Urinary bladder (tissue), 4 donors: ENCODE results near the gene ZNF311. TPM values are rescaled to one million over a fixed set of nuclear protein-coding genes. Genes with fewer than 3 reads are reported as not detected.

Source experiments
- DNase-seq: peaks from one replicate; pipeline ENCODE4 v3.0.0-alpha.2; 2015; ENCODE audit errors: extremely low spot score
- H3K27ac ChIP-seq: one replicate; pipeline ENCODE4 v1.5.1; 2013; ENCODE audit warnings: low read depth, mild to moderate bottlenecking, moderate library complexity
- H3K36me3 ChIP-seq: one replicate; pipeline ENCODE4 v1.6.1; 2013; ENCODE audit warnings: mild to moderate bottlenecking, moderate library complexity; ENCODE audit not compliant: insufficient read depth
- H3K4me1 ChIP-seq: one replicate; pipeline ENCODE4 v1.6.1; 2013; ENCODE audit warnings: mild to moderate bottlenecking, moderate library complexity; ENCODE audit not compliant: insufficient read depth
- H3K4me3 ChIP-seq: one replicate; pipeline ENCODE4 v1.5.1; 2013; ENCODE audit warnings: low read depth, low read length
- WGBS: extraction: QIAGEN DNeasy Blood & Tissue Kit; methylation state at CpG from one replicate; pipeline ENCODE4 v1.1.7; 2013; 5-methylcytosine and 5-hydroxymethylcytosine counted together
- polyA plus RNA-seq: library from polyadenylated mRNA; stranded (reverse); fragments of 200-250 nt; gene quantifications from one replicate; pipeline ENCODE4 v1.2.3, GENCODE V29; 2013
- total RNA-seq: library from RNA; depleted of rRNA; stranded (reverse); fragments of >200 nt; gene quantifications from one replicate; pipeline ENCODE4 v1.2.3, GENCODE V29; 2014
- donor health status: healthy with polysubstance abuse.
- donor health status: healthy.

The ZNF311 gene
- total and polyA plus RNA-seq, 2 donors = 1.3 to 3.2 TPM

DNA sequence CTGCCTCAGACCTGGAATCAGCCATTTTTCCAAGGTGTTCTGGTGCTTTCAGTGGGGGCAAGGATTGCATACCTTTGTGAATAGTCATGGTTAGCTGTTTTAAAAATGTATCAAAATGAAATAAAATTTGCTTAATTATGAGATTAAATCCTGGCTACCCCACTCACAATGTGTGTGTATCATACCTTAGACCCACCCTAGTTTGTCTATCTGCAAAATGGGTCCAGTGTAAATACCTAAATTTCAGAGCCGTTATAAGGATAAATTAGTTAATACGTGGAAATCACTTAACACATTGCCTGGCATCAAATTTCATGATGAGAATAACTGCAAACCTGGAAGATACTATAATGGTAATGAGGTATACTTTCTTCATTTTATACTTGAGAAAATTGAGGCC, 3.0 kb upstream of the ZNF311 start:
- Histone ChIP-seq H3K27ac (no peak overlapping the region), H3K36me3 (no peaks in the 10 kb centered on the region), H3K4me3 (no peak overlapping the region), H3K4me1 (no peaks in the 10 kb centered on the region)
- 81% methylated on average over 2 of the region's 2 CpGs for WGBS
- DNase-seq = no peak

DNA sequence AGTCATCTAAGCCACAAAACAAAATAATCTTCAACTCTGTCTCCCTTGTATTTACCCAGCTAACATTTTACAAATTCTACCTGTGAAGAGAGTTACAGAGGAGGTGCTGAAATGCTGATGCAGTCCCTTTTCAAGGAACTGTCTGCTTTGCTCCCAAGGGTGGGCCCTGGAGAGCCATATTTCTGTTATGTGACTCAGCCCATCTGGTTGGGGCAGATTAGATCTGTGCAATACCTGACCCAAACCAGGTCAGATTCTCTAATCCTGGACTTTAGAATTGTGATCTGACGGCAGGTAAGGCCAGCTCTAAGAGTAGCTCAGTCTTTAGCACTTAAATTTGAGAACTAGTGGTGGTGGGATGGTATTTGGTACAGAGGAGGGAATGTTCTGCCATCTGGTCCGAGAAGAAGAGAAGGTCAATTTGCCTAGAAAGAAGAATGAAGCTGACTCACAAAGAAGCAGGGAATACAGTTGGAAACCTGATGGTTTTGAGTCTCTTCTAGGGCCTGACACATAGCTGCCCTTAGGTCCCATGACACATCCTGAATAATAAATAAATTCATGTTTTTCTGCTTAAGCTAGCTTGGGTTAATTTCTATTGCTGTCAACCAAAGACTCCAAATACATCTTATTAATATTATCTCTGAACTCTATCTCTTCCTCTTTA, 8.1 kb downstream of the ZNF311 start:
- no peak for DNase-seq
- 83% methylated on average over 2 of the region's 2 CpGs for WGBS
- Histone ChIP-seq H3K4me3 (no peak overlapping the region), H3K27ac (no peak overlapping the region), H3K4me1 (no peaks in the 10 kb centered on the region), H3K36me3 (no peaks in the 10 kb centered on the region)

DNA sequence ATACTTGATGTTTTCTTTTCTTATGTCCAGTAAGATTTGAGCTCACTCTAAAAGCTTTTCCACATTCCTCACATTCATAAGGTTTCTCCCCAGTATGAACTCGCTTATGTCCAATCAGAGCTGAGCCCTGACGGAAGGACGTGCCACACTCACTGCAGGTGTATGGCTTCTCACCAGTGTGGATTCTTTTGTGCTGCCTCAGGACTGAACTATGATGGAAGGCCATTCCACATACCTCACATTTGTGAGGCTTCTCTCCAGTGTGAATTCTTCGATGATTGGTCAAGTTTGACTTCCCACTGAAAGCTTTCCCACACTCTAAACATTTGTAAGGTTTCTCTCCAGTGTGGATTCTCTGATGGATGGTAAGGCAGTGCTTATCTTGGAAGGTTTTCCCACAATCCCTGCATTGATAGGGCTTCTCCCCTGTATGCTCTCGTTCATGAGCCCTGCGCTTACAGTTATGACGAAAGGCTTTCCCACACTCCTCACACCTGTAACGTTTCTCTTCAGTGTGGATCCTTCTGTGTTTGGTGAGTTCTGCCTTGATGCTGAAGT, 9.9 kb downstream of the ZNF311 start:
- no peaks in the 10 kb centered on the region for H3K4me1 ChIP-seq
- DNase-seq = no peak
- 93% methylated on average over 8 of the region's 8 CpGs for WGBS
- no peaks in the 10 kb centered on the region for H3K36me3 ChIP-seq
- no peak overlapping the region for H3K27ac ChIP-seq
- no peak overlapping the region for H3K4me3 ChIP-seq

DNA sequence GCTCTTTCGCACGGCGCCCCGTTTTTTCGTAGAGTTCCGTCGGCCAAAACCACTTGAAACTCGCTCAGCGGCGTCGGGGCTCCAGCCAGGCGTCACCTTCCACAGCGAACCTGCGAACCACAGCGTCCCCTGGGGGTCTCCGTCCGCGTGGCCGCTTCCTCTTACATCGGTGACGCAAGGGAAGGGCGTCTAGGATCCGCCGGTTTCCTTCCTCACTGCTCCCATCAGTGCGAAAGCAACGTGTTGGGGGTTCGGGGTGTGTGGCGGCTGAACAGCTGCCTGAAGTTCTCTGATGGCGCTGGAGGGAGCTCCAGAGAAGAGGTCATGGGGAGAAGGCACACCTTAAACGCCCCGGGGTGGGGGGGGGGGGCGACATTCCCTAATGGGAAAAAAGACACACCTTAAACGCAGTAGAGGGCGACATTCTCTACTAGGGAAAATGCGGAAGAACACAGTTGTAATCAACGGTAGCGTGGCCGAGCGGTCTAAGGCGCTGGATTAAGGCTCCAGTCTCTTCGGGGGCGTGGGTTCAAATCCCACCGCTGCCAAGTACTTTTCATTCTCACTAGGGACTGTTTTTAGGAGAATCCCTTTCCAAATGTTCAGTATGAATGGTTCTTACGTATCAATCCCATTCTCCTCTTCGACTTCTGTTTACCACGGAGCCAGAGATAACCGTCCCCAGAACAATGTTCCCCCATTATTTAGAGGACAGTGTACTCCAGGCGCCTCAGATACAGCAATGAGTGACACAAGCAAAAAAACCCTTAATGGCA, 16.4 kb downstream of the ZNF311 start:
- Histone ChIP-seq H3K27ac (no peak overlapping the region), H3K4me3 (no peak overlapping the region), H3K36me3 (no peaks in the 10 kb centered on the region), H3K4me1 (no peaks in the 10 kb centered on the region)
- WGBS = 10% methylated on average over 48 of the region's 48 CpGs
- DNase-seq = no peak

DNA sequence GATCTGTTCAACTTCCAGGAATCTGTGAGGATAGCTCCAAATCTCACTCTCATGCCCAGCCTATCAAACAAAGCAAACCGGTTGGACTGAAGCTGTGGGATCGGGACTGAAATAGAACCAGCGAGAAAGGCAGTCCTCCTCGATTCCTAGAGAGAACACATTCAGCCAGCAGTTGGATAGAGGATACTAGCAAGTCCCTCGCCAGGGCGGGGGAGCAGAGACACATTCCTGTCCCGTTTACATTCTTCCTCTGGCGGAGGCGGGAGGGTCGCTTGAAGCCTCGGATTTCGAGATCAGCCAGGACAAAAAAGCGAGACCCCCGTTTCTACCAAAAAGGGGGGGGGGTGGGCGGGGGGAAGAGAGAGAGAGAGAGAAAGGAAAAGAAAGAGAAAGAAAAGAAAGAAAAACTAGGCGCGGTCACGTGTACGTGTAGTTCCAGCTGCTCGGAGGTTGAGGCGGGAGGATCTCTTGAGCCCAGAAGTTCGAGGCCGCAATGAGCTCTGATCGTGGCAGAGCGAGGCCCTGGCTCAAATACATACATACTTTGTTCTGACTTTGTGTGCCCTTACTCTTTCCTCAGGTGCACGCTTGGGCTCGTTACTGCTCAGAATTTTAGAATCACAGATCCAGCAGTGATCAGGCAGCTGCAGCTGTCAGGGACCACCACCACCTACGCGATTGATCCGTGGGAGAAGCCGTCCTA, 19.5 kb downstream of the ZNF311 start:
- H3K27ac ChIP-seq = no peak overlapping the region
- WGBS = 9% methylated on average over 31 of the region's 31 CpGs
- peak; percentile 94 for DNase-seq
- H3K4me3 ChIP-seq = peak overlapping the region; percentile 43
- no peaks in the 10 kb centered on the region for H3K4me1 ChIP-seq
- H3K36me3 ChIP-seq = no peaks in the 10 kb centered on the region

DNA sequence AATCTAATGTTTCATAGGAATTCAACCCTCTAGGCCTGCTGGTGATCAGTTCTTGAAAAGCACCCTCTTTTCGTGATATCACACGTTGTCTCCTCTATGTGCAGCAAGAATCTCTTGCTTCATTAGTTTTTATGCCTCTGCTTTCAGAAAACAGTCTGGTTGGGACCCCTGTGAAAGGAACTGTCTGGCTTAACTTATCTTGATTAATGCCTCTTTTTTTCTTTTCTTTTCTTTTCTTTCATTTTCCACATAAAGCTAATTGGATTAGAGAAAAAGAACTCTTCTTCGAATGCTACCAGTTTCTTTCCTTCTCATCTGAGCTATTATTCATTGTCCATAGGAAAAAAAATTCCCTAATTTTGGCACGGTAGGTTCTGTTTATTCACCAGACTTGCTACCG, 21.3 kb downstream of the ZNF311 start:
- 69% methylated on average over 5 of the region's 5 CpGs for WGBS
- Histone ChIP-seq H3K4me1 (no peaks in the 10 kb centered on the region), H3K4me3 (no peak overlapping the region), H3K27ac (no peak overlapping the region), H3K36me3 (no peaks in the 10 kb centered on the region)
- DNase-seq = no peak

DNA sequence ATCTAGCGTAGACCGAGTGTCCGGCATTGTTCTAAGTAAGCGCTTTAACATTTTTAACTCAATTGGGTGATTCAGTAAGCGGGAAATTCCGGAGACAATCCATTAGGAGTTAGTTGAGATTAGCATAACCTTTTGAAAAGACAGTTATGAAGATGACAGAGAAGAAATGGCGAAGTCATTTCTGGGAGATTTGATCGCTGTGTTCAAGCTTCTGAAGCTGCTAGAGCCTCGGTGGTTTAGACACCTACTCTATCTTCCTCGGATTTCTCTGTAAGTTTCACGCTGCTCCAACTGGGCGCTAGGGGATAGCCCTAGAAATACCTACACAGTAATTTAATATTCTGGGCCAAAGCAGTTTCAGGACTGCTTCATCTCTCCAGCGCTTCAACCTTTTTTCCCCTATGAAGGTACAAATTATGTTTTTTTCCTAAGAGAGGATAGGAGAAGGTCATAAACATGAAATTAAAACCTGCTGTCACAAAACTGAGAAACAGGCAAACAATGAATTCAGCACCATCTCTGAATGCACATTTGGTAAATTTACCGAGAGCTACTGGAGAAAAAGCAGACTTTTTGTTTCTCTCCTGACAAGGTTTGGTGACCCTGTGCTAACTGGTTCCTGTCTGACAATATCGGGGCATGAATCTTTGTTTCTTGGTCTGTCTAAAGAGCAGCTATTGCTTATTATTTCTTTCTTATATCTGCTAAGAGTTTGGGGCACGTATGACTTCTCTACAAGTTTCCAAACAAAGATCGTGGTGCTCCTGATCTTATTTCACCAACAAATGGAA, 22.4 kb downstream of the ZNF311 start:
- DNase-seq = peak; percentile 57
- no peaks in the 10 kb centered on the region for H3K4me1 ChIP-seq
- 9% methylated on average over 17 of the region's 17 CpGs for WGBS
- no peaks in the 10 kb centered on the region for H3K36me3 ChIP-seq
- peak overlapping the region; percentile 51 for H3K4me3 ChIP-seq
- H3K27ac ChIP-seq = no peak overlapping the region

DNA sequence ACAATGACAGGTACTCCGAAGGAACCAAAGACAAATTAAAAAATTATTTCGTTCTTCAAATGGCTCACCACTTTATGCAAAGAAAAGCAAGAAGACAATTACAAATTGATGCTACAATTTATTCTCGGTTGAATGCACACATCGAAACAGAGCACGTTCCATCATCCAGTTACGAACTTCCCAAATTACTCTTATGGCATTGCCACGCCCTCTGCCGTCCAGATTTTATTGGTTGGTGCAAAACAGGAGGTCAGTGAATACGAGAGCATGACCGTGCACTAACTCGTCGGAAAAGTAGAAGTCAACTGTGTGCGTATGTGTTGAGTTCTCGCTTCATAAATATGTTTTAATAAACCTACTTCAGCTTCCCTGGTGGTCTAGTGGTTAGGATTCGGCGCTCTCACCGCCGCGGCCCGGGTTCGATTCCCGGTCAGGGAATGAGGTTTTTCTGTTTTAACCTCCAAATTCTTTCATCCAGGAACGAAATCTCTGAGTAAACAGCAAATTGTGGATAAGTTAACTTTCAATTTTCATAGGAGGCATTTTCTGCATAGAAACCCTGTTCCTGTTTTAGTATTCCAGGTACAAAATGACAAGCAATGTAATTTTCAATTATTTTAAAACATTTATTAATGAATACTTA, 23.2 kb downstream of the ZNF311 start:
- WGBS = under 1% methylated on average over 23 of the region's 23 CpGs
- Histone ChIP-seq H3K36me3 (no peaks in the 10 kb centered on the region), H3K4me3 (peak overlapping the region; percentile 51), H3K4me1 (no peaks in the 10 kb centered on the region), H3K27ac (no peak overlapping the region)
- DNase-seq = peak; percentile 92

DNA sequence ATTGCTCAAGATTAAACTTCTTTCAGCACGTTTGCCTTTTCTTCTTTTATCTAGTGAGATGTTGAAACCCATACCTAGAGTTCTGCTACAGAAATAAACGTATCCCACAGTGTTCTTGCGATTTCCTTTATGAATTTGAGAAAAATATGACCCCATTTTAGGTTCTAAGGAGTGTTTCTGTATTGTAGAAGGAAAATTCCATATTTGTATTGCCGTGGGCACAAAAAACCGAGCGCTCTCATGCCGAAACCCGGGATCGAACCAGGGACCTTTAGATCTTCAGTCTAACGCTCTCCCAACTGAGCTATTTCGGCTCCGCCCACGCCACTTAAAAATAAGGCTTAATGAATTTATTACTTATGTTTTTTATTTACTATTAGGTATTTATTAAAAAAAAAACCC, 23.7 kb downstream of the ZNF311 start:
- Histone ChIP-seq H3K36me3 (no peaks in the 10 kb centered on the region), H3K4me1 (no peaks in the 10 kb centered on the region), H3K27ac (no peak overlapping the region), H3K4me3 (peak overlapping the region; percentile 51)
- WGBS = under 1% methylated on average over 13 of the region's 13 CpGs
- peak; percentile 90 for DNase-seq

DNA sequence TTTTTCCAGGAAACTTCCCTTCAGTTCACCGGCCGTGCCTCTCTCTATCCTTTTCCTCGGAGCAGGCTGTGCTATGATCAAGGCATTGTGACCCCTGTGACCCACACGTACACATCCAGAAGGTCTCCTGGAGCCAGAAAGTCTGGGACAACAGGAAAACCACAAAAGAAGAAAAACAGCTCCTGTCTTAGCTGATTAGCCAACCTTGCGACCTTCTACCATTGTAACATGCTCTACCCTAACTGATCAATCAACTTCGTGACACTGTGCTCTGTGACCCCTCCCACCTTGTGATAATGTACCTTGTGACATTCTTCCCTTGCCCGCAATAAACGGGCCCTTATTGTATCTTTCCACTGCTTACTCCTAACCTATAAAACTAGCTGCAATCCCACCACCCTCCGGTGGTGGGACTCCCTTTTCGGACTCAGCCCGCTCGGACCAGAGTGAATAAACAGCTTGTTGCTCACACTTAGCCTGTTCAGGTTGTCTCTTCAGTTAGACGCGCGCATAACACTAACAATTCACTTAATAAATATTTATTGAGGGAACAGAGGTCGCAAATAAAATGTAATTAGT, 24.2 kb downstream of the ZNF311 start:
- Histone ChIP-seq H3K36me3 (no peaks in the 10 kb centered on the region), H3K4me1 (no peaks in the 10 kb centered on the region), H3K27ac (no peak overlapping the region), H3K4me3 (peak overlapping the region; percentile 33)
- peak; percentile 77 for DNase-seq
- under 1% methylated on average over 16 of the region's 16 CpGs for WGBS

DNA sequence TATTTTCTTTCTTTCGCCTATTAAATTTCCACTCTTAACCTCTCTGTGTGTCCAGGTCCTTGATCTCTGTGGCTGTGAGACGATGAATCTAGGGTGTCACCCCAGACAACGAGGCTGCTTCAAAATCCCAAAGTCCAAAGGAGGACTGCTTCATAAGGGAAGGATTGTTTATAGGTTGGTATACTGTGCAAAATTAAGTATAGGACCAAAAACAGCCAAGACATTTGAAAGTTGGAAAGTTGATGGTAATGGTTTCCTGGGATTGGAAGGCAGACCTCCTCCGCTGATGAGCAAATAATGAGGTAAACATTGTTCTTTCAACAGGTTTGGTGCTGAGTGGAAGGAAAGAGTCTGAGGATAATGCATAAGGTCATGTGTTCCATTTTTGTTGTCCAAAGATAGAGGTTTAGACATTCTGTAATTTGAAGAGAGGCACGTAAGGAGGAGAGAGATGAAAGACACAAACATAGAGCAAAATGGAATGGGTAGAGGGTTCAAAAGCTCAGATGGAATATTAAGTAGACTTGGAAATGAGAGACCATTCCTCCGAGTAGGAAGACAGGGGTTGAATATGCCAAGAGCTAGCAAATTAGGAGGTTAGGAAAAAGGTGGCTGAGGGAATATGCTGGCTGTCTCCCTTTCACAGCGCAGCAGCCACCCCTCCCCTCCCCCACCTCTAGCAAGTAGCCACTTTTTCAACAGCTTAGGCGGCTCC, 24.8 kb downstream of the ZNF311 start:
- no peak for DNase-seq

DNA sequence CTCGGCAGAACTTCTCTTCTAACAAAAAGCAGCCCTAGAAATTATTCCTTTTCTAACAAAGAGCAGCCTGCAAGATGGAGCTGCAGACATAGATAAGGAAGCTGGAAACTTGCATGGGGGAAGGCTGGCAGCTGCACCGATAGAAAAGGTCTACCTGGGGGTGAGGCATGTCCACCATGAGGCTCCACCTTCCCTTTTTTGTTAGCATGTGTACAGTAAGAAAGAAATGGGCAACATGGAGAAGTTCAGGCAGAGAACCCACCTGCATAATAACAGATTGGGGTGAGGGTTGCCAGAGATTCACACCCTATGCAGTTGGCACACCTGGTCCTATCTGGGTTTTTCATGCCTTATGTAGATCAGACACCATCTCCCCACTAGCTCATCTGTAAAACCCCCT, 25.4 kb downstream of the ZNF311 start:
- Histone ChIP-seq H3K4me3 (no peak overlapping the region), H3K36me3 (no peaks in the 10 kb centered on the region), H3K4me1 (no peaks in the 10 kb centered on the region), H3K27ac (no peak overlapping the region)
- WGBS = 52% methylated on average over 2 of the region's 2 CpGs
- no peak for DNase-seq

More for the DNA sequence above, 24.8 kb downstream of the ZNF311 start:
- no peaks in the 10 kb centered on the region for H3K36me3 ChIP-seq
- no peaks in the 10 kb centered on the region for H3K4me1 ChIP-seq
- H3K4me3 ChIP-seq = no peak overlapping the region
- H3K27ac ChIP-seq = no peak overlapping the region
- WGBS = 51% methylated on average over 8 of the region's 8 CpGs
